GM12878 (cell line): ENCODE measurements around the gene PP2D1.

Experiments
- BCL3 ChIP-seq: IDR thresholded peaks from 2 replicates; pipeline ENCODE4 v1.6.1; 2011; ENCODE audit warnings: borderline replicate concordance, low read depth, mild to moderate bottlenecking, moderate library complexity, low read length; ENCODE audit not compliant: insufficient read depth, poor library complexity, severe bottlenecking
- CTCF ChIP-seq, 3 experiments: IDR thresholded peaks in 2 of 3; conservative IDR thresholded peaks in 1 of 3; 2 replicates each; pipeline ENCODE4 v1.5.1; 2011; ENCODE audit warnings: low read depth in 3 of 3, low read length in 3 of 3, mild to moderate bottlenecking in 3 of 3, control low read depth in 2 of 3, moderate library complexity in 2 of 3, inconsistent platforms in 1 of 3, mixed read lengths in 1 of 3; ENCODE audit not compliant: control insufficient read depth in 2 of 3, insufficient read depth in 1 of 3; ENCODE audit errors: extremely low read depth in 1 of 3
- ELK1 ChIP-seq: IDR thresholded peaks from 2 replicates; pipeline ENCODE4 v1.6.1; 2012; ENCODE audit warnings: low read depth, low read length, improper control_type of control experiment
- POLR2AphosphoS5 ChIP-seq: IDR thresholded peaks from 2 replicates; pipeline ENCODE4 v1.6.1; 2011; ENCODE audit warnings: mild to moderate bottlenecking, low read length, inconsistent platforms

- no peak for TF ChIP-seq ELK1
- no peak for TF ChIP-seq BCL3
- TF ChIP-seq CTCF (IDR thresholded peaks at IDR 0.05 in 2 of 3, conservative IDR thresholded peaks at IDR 0.05 in 1 of 3; ENCODE audit: control insufficient read depth in 2 of 3, extremely low read depth in 1 of 3, insufficient read depth in 1 of 3, low read depth in 3 of 3, low read length in 3 of 3), result no peak
- TF ChIP-seq POLR2AphosphoS5, result no peak
Observed at GRCh38 chr3:20056725-20057611, 44.9 kb upstream of the PP2D1 start.
